ENCODE data around the gene SLC22A7. TPM values are rescaled to one million over a fixed set of nuclear protein-coding genes. Genes with fewer than 3 reads are reported as not detected.

SLC22A7 gene
- total RNA-seq, 1 experiment from 2014 or later: not detected

DNA sequence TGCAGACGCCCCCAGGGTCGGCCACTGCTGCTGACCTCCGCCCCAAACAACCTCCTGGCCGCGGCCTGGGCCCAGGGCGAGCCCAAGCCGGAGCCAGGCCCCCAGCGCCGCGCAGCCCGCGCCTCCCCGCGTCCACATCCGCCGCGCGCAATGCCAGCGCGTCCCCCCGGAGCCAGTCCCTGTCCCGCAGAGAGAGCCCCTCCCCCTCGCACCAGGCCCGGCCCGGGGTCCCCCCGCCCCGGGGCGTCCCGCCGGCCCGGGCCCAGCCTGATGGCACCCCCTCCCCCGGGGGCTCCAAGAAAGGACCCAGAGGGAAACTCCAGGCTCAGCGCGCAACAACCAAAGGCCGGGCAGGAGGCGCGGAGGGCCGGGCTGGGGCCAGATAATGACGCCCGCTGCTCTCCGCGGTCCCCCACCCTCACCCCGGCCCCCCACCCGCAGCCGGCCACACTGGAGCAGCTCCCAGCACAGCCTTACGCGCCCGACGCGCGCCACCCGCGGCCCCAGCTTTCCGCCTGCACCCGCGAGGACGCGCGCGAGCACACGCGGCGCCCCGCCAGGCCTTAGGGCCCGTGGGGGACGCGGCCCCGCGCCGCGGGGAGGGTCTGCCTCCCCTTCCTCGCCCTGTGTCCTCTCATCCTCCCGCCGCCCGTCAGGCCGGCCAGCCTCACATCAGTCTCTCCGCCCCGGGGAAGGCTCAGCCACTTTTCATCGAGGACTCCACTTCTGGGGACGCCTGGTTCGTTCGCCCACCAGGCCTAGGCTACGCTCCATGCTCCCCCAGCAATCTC, 12.9 kb upstream of the SLC22A7 start:
- Histone ChIP-seq H3K36me3 (no peaks in the 10 kb centered on the region), H3K27ac (no peak overlapping the region), H3K27me3 (0 out of 2 replicates have a peak, but pooled peaks cover 3% of the 10 kb centered on the region), H3K9me3 (replicated peaks) (no peaks in the 10 kb centered on the region), H3K4me1 (no peaks in the 10 kb centered on the region), H3K4me3 (no peak overlapping the region)
- DNase-seq: no peak

DNA sequence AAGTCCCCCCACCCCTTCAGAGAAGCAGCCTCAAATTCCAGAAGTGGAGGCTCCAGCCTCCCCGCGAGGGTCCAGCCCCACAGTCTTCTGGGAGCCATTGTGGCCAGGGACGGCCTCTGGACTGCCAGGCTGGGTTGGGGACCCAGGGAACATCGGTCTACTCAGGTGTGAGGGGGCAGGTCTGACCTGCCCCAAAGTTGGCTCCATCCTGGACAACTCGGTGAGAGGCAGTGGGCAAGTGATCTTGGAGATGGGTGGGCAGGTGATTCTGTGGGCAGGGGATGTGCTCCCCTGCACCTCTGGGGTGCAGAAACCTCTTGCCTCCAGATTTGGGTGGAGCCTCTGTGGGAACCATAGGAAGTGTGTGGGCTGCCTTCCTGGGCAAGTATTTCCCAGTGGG, 12.2 kb upstream of the SLC22A7 start:
- H3K4me1 ChIP-seq: no peaks in the 10 kb centered on the region
- 0 out of 2 replicates have a peak, but pooled peaks cover 3% of the 10 kb centered on the region for H3K27me3 ChIP-seq
- no peaks in the 10 kb centered on the region for H3K9me3 ChIP-seq (replicated peaks)
- no peak for DNase-seq
- no peaks in the 10 kb centered on the region for H3K36me3 ChIP-seq
- no peak overlapping the region for H3K4me3 ChIP-seq
- no peak overlapping the region for H3K27ac ChIP-seq

DNA sequence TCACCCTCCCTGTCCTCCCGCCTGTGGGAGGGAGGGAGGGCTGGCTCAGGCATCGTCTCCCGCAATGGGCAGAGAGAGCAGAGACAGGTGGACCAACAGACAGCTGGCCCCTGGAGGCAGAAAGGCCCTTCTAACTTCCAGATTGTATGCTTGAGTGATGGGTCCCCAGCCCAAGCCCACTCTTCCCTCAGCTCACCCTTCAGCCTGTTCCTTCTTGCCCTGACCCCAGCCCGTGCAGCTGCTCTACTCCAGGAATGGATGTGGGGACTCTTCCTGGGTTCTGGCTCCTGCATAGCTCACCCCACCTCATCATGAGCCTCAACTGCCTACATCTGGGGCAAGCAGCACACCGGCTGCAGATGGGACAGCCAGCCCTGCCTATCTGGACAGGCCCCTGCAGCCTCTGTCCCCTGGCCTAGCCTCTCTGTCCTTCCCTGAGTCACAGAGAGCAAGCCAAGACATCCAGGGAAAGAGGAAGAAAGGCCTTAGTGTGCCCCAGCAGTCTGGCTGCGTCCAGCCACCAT, 11.5 kb upstream of the SLC22A7 start:
- Histone ChIP-seq H3K4me1 (no peaks in the 10 kb centered on the region), H3K36me3 (no peaks in the 10 kb centered on the region), H3K27ac (no peak overlapping the region), H3K4me3 (no peak overlapping the region), H3K9me3 (replicated peaks) (no peaks in the 10 kb centered on the region), H3K27me3 (0 out of 2 replicates have a peak, but pooled peaks cover 3% of the 10 kb centered on the region)
- no peak for DNase-seq

DNA sequence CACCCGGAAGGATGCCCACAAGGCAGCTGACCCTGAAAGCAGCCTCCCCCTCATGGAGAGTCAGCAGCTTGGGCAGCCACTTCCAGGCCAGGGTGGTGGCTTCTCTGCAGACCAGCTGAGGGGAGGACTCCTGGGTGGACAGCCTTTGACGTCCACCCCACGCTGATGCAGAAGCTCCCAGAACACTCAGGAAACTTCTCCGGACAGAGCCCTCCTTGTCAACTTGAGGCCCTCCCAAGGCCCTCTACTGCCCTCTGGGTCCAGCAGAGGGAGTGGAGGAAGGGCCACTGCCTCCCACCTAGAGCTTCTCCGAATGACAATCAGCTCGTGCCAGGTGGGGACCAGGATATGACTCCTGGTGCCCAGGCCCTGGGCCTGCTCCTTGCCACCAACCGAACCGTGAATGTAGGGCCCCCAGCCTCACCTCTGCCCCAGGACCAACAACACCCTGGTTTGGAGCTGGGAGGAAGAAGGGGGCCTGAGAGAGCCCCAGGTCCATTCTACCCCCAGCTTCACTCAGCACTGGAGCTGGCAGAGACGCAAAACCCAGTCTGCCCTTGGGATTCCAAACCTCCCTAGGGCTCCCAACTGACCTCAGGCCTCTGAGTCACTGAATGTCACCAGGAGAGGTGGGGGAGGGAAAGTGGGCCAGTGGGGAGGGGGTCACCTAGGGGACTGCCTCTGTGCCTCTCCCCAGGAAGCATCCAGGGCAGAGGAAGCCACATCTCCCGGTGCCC, 10.9 kb upstream of the SLC22A7 start:
- Histone ChIP-seq H3K4me3 (no peak overlapping the region), H3K36me3 (no peaks in the 10 kb centered on the region), H3K27ac (no peak overlapping the region), H3K27me3 (peaks cover 3% of the 10 kb centered on the region), H3K9me3 (replicated peaks) (no peaks in the 10 kb centered on the region), H3K4me1 (no peaks in the 10 kb centered on the region)
- no peak for DNase-seq

DNA sequence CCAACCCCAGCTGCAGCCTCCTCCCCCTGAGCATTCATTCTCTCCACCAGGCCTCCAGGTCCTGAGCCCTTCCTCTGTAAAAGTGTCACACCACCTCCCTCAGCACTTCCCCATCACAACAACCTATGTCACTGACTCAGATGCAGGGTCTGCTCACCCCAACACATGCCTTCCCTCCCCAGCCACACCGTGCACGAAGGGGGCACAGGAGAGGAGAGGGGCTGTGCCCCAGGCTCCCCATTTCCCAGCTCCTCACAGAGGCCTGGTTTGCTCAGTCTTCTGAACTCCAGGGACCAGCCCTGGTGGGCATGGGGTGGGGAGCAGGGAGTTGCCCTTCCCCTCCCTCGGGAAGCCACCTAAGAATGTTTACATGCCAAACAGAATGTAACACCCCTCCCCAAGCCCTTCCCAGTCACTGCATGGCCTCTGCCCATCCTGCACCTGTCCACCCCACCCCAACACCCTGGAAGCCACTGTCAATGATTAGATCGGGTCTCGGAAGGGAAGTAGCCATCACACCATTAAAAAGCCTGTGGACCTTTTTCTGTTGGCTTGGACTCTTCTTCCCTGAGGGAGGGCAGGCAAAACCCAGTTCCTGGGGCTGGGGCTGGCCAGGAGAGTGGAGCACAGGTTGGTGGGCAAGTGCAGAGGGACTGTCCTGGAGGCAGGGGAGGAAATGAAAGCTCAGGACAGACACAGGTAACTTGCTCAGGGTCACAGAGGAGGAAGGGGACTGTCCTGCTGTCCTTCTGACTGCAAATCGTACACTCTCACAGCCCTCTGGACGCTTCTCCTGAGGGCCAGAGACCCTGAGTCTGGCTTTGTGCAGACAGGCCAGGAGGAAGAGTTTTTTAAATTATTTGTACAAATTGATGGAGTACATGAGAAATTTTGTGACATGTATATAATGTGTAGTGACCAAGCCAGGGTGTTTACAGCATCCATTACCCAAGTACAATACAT, 10.1 kb upstream of the SLC22A7 start:
- H3K27me3 ChIP-seq: peaks cover 4% of the 10 kb centered on the region
- H3K36me3 ChIP-seq: no peaks in the 10 kb centered on the region
- no peaks in the 10 kb centered on the region for H3K4me1 ChIP-seq
- no peaks in the 10 kb centered on the region for H3K9me3 ChIP-seq (replicated peaks)
- no peak for DNase-seq
- H3K27ac ChIP-seq: no peak overlapping the region
- H3K4me3 ChIP-seq: no peak overlapping the region

DNA sequence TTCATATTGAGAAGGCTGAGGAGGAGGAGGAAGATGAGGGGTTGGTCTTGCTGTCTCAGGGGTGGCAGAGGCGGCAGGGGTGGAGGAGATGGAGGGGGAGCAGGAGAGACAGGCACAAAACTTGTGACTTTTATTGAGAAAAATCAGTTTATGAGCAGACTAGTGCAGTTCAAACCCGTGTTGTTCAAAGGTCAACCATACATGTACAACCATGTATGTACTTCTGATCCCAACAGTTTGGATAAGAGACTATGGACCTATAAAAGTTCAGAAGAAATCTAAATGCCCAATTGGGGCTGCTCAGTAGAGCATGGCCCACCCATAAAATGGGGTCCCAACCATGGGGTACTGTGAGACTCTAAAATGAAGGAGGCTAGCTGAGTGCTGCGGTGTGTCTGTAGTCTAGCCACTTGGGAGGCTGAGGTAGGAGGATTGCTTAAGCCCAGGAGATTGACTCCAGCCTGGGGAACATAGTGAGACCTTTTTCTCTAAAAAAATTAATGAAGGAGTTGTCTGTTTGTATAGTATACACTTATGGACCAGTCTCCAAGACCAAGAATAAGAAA, 7.6 kb upstream of the SLC22A7 start:
- no peak overlapping the region for H3K27ac ChIP-seq
- peaks cover 4% of the 10 kb centered on the region for H3K27me3 ChIP-seq
- H3K9me3 ChIP-seq (replicated peaks): no peaks in the 10 kb centered on the region
- no peaks in the 10 kb centered on the region for H3K4me1 ChIP-seq
- no peaks in the 10 kb centered on the region for H3K36me3 ChIP-seq
- no peak for DNase-seq
- no peak overlapping the region for H3K4me3 ChIP-seq

DNA sequence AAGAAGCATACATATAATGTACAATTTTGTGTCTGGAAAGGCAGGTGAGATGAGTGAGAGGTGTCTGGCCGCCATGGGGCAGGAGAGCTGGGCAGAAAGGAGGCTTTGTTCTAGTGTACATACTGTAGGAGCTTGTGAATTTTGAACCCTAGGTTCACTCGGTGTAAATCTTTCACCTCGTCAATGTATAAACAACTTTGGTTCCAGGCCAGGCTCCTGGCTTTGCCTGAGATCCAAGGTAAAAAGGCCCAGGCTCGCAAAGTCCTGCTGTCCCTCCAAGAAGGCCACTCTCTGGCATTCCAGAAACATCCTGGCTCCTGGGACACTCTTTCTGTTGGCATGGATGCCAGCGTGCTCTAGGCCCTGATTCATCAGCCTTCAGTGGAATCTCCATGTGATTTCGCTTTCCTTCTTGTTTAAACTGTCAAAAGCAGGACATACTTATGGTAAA, 7.1 kb upstream of the SLC22A7 start:
- Histone ChIP-seq H3K9me3 (replicated peaks) (no peaks in the 10 kb centered on the region), H3K27me3 (peaks cover 4% of the 10 kb centered on the region), H3K27ac (no peak overlapping the region), H3K36me3 (no peaks in the 10 kb centered on the region), H3K4me1 (no peaks in the 10 kb centered on the region), H3K4me3 (no peak overlapping the region)
- no peak for DNase-seq

DNA sequence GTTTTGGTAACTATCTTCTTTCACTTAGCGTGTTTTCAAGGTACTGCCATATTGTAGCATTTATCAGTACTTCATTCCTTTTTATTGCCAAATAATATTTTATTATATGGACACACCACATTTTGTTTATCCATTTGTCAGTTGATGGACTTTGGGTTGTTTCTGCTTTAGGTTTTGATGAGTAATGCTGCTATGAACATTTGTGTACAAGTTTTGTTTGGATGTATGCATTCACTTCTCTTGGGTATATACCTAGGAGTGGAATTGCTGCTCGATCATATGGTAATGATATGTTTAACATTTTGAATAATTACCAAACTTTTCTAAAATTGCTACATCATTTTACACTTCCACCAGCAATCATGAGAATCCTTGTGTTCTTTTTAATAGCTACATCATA, 6.4 kb upstream of the SLC22A7 start:
- Histone ChIP-seq H3K36me3 (no peaks in the 10 kb centered on the region), H3K9me3 (replicated peaks) (no peaks in the 10 kb centered on the region), H3K27ac (no peak overlapping the region), H3K4me3 (no peak overlapping the region), H3K4me1 (no peaks in the 10 kb centered on the region), H3K27me3 (peaks cover 4% of the 10 kb centered on the region)
- DNase-seq: no peak

DNA sequence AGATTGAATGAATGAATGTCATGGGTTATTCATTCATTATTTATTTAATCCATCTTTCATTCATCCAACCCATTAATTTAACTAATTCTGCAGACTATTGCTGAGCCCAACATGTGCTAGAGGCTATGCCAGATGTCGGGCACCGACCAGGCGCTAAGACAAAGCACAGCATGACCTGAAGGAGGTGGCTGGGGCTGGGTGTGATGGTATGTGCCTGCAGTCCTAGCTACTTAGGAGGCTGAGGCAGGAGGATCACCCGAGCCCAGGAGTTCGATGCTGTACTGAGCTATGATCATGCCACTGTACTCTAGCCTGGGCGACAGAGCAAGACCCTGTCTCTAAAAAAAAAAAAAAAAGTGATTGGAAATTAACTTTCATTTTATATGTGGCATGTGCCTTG, 5.7 kb upstream of the SLC22A7 start:
- Histone ChIP-seq H3K27ac (no peak overlapping the region), H3K9me3 (replicated peaks) (no peaks in the 10 kb centered on the region), H3K27me3 (peaks cover 7% of the 10 kb centered on the region), H3K36me3 (no peaks in the 10 kb centered on the region), H3K4me1 (no peaks in the 10 kb centered on the region), H3K4me3 (no peak overlapping the region)
- DNase-seq: no peak

DNA sequence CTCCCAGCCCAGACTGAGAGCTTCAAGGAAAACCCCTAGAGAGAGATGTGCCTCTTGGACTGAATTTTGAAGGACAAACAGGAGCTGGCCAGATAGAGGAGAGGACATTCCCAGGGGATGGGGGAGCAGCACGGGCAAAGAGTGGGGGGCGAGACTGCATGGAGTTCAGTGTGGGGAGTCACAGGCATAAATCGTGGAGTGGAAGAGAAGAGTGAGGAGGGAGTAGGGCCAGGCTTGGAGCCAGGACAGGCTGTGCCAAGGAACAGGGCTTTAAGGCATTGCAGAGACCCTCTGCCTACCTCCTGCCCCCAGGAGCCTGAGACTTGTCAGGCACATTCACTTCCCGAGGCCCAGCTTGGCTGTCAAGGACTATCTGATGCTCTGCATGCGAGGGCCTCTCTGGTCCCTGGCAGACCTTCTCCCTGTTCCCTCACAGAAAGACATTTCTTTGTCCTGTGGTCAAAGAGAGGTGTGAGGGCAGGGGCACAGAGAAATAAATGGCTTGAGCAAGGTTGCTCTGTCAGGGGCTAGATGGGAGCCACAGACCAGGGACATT, 5.2 kb upstream of the SLC22A7 start:
- Histone ChIP-seq H3K27me3 (peaks cover 7% of the 10 kb centered on the region), H3K4me3 (no peak overlapping the region), H3K36me3 (no peaks in the 10 kb centered on the region), H3K4me1 (no peaks in the 10 kb centered on the region), H3K9me3 (replicated peaks) (no peaks in the 10 kb centered on the region), H3K27ac (no peak overlapping the region)
- DNase-seq: no peak

DNA sequence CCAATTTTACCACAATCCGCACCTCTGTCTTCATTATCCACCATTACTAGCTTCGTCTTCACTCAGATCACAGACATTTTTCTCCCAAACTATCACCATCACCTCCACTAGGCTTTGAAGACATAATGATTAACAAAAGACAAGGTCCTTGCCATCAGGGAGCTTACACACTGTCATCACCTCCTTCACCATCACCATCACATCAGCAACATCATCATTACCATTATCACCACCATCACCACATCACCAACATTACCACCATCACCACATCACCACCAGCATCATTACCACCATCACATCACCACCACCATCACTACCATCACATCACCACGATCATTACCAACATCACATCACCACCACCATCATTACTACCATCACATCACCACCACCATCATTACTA, 4.4 kb upstream of the SLC22A7 start:
- no peak for DNase-seq
- Histone ChIP-seq H3K9me3 (replicated peaks) (no peaks in the 10 kb centered on the region), H3K4me1 (no peaks in the 10 kb centered on the region), H3K36me3 (no peaks in the 10 kb centered on the region), H3K4me3 (no peak overlapping the region), H3K27ac (no peak overlapping the region), H3K27me3 (peaks cover 7% of the 10 kb centered on the region)

DNA sequence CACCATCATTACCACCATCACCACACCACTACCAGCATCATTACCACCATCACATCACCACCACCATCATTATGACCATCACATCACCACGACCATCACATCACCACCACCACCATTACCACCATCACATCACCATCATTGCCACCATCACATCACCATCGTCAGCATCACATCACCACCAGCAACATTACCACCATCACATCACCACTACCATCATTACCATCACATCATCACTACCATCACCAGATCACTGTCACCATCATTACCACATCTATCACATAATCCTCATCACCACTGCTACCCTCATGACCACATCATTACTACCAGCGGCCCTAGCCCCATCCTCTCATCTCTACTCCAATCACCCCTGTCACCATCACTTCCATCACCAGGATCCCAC, 3.5 kb upstream of the SLC22A7 start:
- H3K36me3 ChIP-seq: no peaks in the 10 kb centered on the region
- no peak overlapping the region for H3K4me3 ChIP-seq
- peaks cover 13% of the 10 kb centered on the region for H3K27me3 ChIP-seq
- no peaks in the 10 kb centered on the region for H3K4me1 ChIP-seq
- no peaks in the 10 kb centered on the region for H3K9me3 ChIP-seq (replicated peaks)
- no peak for DNase-seq
- no peak overlapping the region for H3K27ac ChIP-seq

DNA sequence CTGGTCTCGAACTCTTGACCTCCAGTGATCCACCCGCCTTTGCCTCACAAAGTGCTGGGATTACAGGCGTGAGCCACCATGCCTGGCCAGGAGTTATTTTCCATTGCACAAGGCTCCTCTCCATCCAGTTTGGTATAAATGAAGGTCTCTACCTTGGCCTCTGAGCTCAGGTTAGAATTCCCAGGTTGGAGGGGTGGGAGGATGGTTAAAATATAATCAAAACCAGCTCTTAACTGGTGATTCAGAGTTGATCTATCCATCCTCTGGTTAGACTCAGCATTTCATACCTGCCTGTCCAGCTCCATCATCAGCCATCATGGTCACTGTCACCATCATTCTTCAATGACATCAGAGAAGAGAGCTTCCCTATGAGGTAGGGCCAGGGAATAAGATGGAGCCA, 2.6 kb upstream of the SLC22A7 start:
- peaks cover 19% of the 10 kb centered on the region for H3K27me3 ChIP-seq
- H3K4me1 ChIP-seq: no peaks in the 10 kb centered on the region
- H3K4me3 ChIP-seq: no peak overlapping the region
- no peaks in the 10 kb centered on the region for H3K36me3 ChIP-seq
- H3K27ac ChIP-seq: no peak overlapping the region
- no peaks in the 10 kb centered on the region for H3K9me3 ChIP-seq (replicated peaks)
- DNase-seq: no peak
